H9 (cell line): ENCODE data around the gene ADRA2A. TPM values are rescaled to one million over a fixed set of nuclear protein-coding genes. Genes with fewer than 3 reads are reported as not detected.

Experiments used
- DNase-seq: peaks from one replicate; pipeline ENCODE4 v3.0.0-alpha.2; 2017
- H2AFZ ChIP-seq: one replicate; pipeline ENCODE4 v1.6.1; 2013; ENCODE audit warnings: mild to moderate bottlenecking, low read length, control low read depth, moderate library complexity
- H2AK5ac ChIP-seq: 2 replicates; pipeline ENCODE4 v1.6.1; 2013; ENCODE audit warnings: low read length, control low read depth, mixed read lengths; ENCODE audit not compliant: insufficient read length
- H2BK120ac ChIP-seq: one replicate; pipeline ENCODE4 v1.6.1; 2013; ENCODE audit warnings: low read depth, mild to moderate bottlenecking, low read length, control low read depth, inconsistent platforms; ENCODE audit not compliant: poor library complexity, severe bottlenecking
- H2BK12ac ChIP-seq: 2 replicates; pipeline ENCODE4 v1.6.1; 2013; ENCODE audit warnings: low read length, control low read depth, mixed read lengths, low read depth; ENCODE audit not compliant: insufficient read length
- H2BK15ac ChIP-seq: 2 replicates; pipeline ENCODE4 v1.6.1; 2013; ENCODE audit warnings: low read depth, low read length, control low read depth
- H2BK20ac ChIP-seq: one replicate; pipeline ENCODE4 v1.6.1; 2013; ENCODE audit warnings: low read depth, mild to moderate bottlenecking, low read length, control low read depth, inconsistent platforms; ENCODE audit not compliant: poor library complexity, severe bottlenecking
- H2BK5ac ChIP-seq: 2 replicates; pipeline ENCODE4 v1.6.1; 2013; ENCODE audit warnings: low read length, control low read depth, mixed read lengths; ENCODE audit not compliant: insufficient read length
- H3K14ac ChIP-seq: 2 replicates; pipeline ENCODE4 v1.6.1; 2013; ENCODE audit warnings: low read length, control low read depth; ENCODE audit not compliant: insufficient read depth
- H3K18ac ChIP-seq: 2 replicates; pipeline ENCODE4 v1.6.1; 2013; ENCODE audit warnings: low read depth, mild to moderate bottlenecking, mixed read lengths, low read length, control low read depth; ENCODE audit not compliant: insufficient read length
- H3K23ac ChIP-seq: 2 replicates; pipeline ENCODE4 v1.6.1; 2013; ENCODE audit warnings: low read length, control low read depth, mixed read lengths, low read depth; ENCODE audit not compliant: insufficient read length
- H3K23me2 ChIP-seq: 2 replicates; pipeline ENCODE4 v1.6.1; 2013; ENCODE audit warnings: low read depth, mild to moderate bottlenecking, mixed read lengths, low read length, control low read depth; ENCODE audit not compliant: insufficient read length, poor library complexity, severe bottlenecking
- H3K27ac ChIP-seq: 2 replicates; pipeline ENCODE4 v1.5.1; 2013; ENCODE audit warnings: low read length, control low read depth, mixed read lengths, low read depth; ENCODE audit not compliant: insufficient read length
- H3K27me3 ChIP-seq: 2 replicates; pipeline ENCODE4 v1.6.1; 2013; ENCODE audit warnings: low read length, control low read depth, inconsistent platforms; ENCODE audit not compliant: insufficient read depth
- H3K4ac ChIP-seq: 2 replicates; pipeline ENCODE4 v1.6.1; 2013; ENCODE audit warnings: low read depth, mild to moderate bottlenecking, control low read depth, inconsistent platforms, low read length, moderate library complexity
- H3K4me1 ChIP-seq: 2 replicates; pipeline ENCODE4 v1.6.1; 2013; ENCODE audit warnings: low read length, control low read depth, inconsistent platforms; ENCODE audit not compliant: insufficient read depth
- H3K4me2 ChIP-seq: 2 replicates; pipeline ENCODE4 v1.6.1; 2013; ENCODE audit warnings: low read length, control low read depth, mixed read lengths; ENCODE audit not compliant: insufficient read length, insufficient read depth
- H3K56ac ChIP-seq: 2 replicates; pipeline ENCODE4 v1.6.1; 2013; ENCODE audit warnings: low read depth, mild to moderate bottlenecking, mixed read lengths, low read length, control low read depth; ENCODE audit not compliant: insufficient read length
- H3K79me1 ChIP-seq: 2 replicates; pipeline ENCODE4 v1.6.1; 2013; ENCODE audit warnings: low read depth, mild to moderate bottlenecking, moderate library complexity, low read length, control low read depth, inconsistent platforms; ENCODE audit not compliant: insufficient read depth, poor library complexity, severe bottlenecking
- H3K79me2 ChIP-seq: 2 replicates; pipeline ENCODE4 v1.6.1; 2013; ENCODE audit warnings: low read length, control low read depth, inconsistent platforms; ENCODE audit not compliant: insufficient read depth
- H3K9ac ChIP-seq: 2 replicates; pipeline ENCODE4 v1.6.1; 2013; ENCODE audit warnings: low read length, control low read depth, mixed read lengths; ENCODE audit not compliant: insufficient read length; ENCODE audit errors: extremely low read depth
- H3K9me3 ChIP-seq: one replicate; pipeline ENCODE4 v1.6.1; 2013; ENCODE audit warnings: low read depth, low read length, inconsistent platforms; ENCODE audit not compliant: control insufficient read depth
- H3T11ph ChIP-seq: one replicate; pipeline ENCODE4 v1.6.1; 2013; ENCODE audit warnings: mild to moderate bottlenecking, low read length, control low read depth, inconsistent platforms
- H4K20me1 ChIP-seq: one replicate; pipeline ENCODE4 v1.6.1; 2013; ENCODE audit not compliant: control insufficient read depth, insufficient read length, insufficient read depth
- H4K5ac ChIP-seq: 2 replicates; pipeline ENCODE4 v1.6.1; 2013; ENCODE audit warnings: low read depth, mild to moderate bottlenecking, mixed read lengths, low read length, control low read depth; ENCODE audit not compliant: insufficient read length
- H4K8ac ChIP-seq: replicated peaks from 2 replicates; pipeline ENCODE4 v1.6.1; 2013; ENCODE audit warnings: low read length, control low read depth, mixed read lengths, low read depth; ENCODE audit not compliant: insufficient read length
- H4K91ac ChIP-seq: 2 replicates; pipeline ENCODE4 v1.6.1; 2013; ENCODE audit warnings: low read depth, mild to moderate bottlenecking, moderate library complexity, mixed read lengths, low read length, control low read depth; ENCODE audit not compliant: insufficient read length
- H3K27ac Mint-ChIP-seq, 3 experiments: 2 replicates in 2 of 3; 3 replicates in 1 of 3; pipeline ENCODE4 v1.8.0; 2020 to 2021; ENCODE audit warnings: mixed read lengths in 3 of 3, mild to moderate bottlenecking in 1 of 3, moderate library complexity in 1 of 3
- H3K27me3 Mint-ChIP-seq: 2 replicates; pipeline ENCODE4 v1.8.0; 2021; ENCODE audit warnings: low read depth, mild to moderate bottlenecking, moderate library complexity, mixed read lengths
- H3K36me3 Mint-ChIP-seq, 3 experiments: 2 replicates in 2 of 3; 3 replicates in 1 of 3; pipeline ENCODE4 v1.8.0; 2020 to 2021; ENCODE audit warnings: low read depth in 3 of 3, mixed read lengths in 3 of 3; ENCODE audit not compliant: insufficient read depth in 1 of 3
- H3K4me1 Mint-ChIP-seq, 2 experiments: 2 replicates each; pipeline ENCODE4 v1.8.0; 2020; ENCODE audit warnings: mixed read lengths in 2 of 2
- H3K4me3 Mint-ChIP-seq, 2 experiments: 2 replicates in 1 of 2; 3 replicates in 1 of 2; pipeline ENCODE4 v1.8.0; 2020 to 2021; ENCODE audit warnings: mild to moderate bottlenecking in 2 of 2, mixed read lengths in 2 of 2, moderate library complexity in 1 of 2
- H3K9me3 Mint-ChIP-seq, 2 experiments: 2 replicates in 1 of 2; 3 replicates in 1 of 2; pipeline ENCODE4 v1.8.0; 2020; ENCODE audit warnings: mild to moderate bottlenecking in 2 of 2, mixed read lengths in 2 of 2, moderate library complexity in 1 of 2
- WGBS: extraction: QIAGEN DNeasy Blood & Tissue Kit; methylation state at CpG from one replicate; pipeline ENCODE4 v1.1.7; 2013; ENCODE audit warnings: missing lambda C conversion rate, low lambda C conversion rate, mixed read lengths; ENCODE audit not compliant: insufficient read length; ENCODE audit errors: extremely low coverage; 5-methylcytosine and 5-hydroxymethylcytosine counted together
- total RNA-seq: library from RNA; stranded (reverse); gene quantifications from 2 replicates; pipeline ENCODE4 v1.2.1, GENCODE V29; 2021
- TF ChIP-seq, protein P1 (sequence below): fragments of 200-600 bp; sonication (generic); conservative IDR thresholded peaks from 3 replicates; pipeline ENCODE4 v1.8.0; 2021; ENCODE audit warnings: antibody characterized with exemption, mild to moderate bottlenecking

ADRA2A gene
- total RNA-seq, 1 experiment from 2014 or later, result 1.4 TPM

DNA sequence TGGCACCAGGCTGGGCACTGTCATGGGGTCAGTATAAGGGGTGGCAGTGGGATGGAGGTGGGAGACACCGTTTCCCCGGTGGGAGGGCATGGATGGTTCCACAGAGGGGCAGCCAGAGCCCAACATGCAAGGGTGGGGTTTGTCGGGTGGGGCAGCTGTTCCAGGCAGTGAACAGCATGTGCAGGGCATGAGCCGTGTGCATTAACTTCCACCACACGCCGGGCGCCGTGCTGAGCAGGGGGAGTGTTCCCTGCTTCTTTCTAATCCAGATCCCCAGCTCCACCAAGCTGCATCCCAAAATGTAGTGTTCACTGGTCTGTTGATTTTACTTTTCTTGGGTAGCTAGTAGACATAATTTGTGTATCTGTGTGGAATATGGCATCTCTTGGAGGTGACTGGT, 29.3 kb downstream of the ADRA2A start:
- Histone ChIP-seq H3K9me3 (no peaks in the 10 kb centered on the region), H3K56ac (no peak overlapping the region), H3K23me2 (no peaks in the 10 kb centered on the region), H3K4me1 (no peaks in the 10 kb centered on the region), H4K5ac (no peak overlapping the region), H2BK5ac (no peak overlapping the region), H3K18ac (no peak overlapping the region), H3K27me3 (no peaks in the 10 kb centered on the region), H3K4me2 (no peak overlapping the region), H2BK15ac (no peak overlapping the region), H3K27ac (no peak overlapping the region), H2AFZ (no peak overlapping the region), H3K79me1 (no peaks in the 10 kb centered on the region), H3K79me2 (no peaks in the 10 kb centered on the region), H4K8ac (no peak overlapping the region), H4K91ac (no peak overlapping the region), H3K9ac (no peak overlapping the region), H2AK5ac (no peak overlapping the region), H4K20me1 (no peaks in the 10 kb centered on the region), H2BK12ac (no peak overlapping the region), H3K23ac (no peak overlapping the region), H3K14ac (no peak overlapping the region), H2BK20ac (no peak overlapping the region), H3K4ac (no peak overlapping the region), H2BK120ac (no peak overlapping the region), H3T11ph (no peak overlapping the region)
- no peaks in the 10 kb centered on the region; a peak in 1 of 7 replicates for H3K36me3 Mint-ChIP-seq
- TF ChIP-seq, protein P1, sequence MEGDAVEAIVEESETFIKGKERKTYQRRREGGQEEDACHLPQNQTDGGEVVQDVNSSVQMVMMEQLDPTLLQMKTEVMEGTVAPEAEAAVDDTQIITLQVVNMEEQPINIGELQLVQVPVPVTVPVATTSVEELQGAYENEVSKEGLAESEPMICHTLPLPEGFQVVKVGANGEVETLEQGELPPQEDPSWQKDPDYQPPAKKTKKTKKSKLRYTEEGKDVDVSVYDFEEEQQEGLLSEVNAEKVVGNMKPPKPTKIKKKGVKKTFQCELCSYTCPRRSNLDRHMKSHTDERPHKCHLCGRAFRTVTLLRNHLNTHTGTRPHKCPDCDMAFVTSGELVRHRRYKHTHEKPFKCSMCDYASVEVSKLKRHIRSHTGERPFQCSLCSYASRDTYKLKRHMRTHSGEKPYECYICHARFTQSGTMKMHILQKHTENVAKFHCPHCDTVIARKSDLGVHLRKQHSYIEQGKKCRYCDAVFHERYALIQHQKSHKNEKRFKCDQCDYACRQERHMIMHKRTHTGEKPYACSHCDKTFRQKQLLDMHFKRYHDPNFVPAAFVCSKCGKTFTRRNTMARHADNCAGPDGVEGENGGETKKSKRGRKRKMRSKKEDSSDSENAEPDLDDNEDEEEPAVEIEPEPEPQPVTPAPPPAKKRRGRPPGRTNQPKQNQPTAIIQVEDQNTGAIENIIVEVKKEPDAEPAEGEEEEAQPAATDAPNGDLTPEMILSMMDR, result no peak
- no peak overlapping the region for H3K4me3 Mint-ChIP-seq
- no peak for DNase-seq
- H3K4me1 Mint-ChIP-seq, result peaks cover 3 to 5% of the 10 kb centered on the region in 2 experiments
- peaks cover 6% of the 10 kb centered on the region; the same call in 1 of the 2 replicates for H3K27me3 Mint-ChIP-seq
- H3K9me3 Mint-ChIP-seq, result no peaks in the 10 kb centered on the region; a peak in 1 of 5 replicates
- no peak overlapping the region for H3K27ac Mint-ChIP-seq
- no CpG with 5 or more reads among the region's 8 CpGs for WGBS
